ENCODE data around the gene OR2B2.
A peak's percentile ranks its signal among the peaks of the same experiment; 100 is the strongest.

Gene OR2B2

DNA sequence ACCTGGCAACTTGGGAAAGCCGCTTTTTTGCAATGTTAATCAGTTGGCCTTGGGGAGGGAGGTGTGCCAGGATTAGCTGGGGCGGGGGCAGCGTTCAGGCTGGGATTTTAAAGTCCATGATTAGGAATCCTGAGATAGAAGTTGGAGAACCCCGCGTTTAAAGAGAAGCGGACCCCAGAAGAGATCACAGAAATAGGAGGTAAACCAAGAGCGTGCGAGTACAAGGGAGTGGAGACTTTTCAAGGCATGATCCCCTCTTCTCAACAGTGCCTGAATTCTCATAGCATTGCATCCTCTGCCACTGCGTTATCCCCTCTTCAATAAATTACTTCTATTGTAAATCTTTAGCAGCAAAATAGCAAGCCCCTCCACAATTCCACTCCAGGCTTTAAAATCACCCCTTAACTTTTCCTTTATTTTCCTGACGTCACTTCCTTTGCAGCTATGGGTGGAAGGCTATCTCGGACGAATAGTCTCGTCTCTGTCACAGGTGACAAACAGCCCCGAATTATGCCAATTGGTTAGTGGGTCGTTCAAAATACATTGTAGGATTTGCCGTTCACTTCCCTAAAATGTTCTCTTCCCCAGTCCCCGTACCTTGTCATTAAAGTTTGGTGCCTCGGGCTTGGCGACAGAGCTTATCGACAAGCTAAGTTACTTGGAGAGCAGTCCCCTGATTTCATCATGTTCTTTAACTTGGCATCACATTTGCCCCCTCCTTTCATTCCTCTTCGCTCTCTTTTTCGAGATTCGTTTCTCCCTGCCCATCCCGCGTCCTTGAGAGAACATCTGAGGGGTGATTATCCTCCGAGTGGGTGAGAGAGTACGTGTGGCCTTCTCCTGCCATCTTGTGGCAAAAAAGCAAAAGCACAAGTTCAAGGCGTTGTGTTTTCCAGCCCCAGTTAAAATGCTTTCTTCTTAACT, 17.1 kb downstream of the OR2B2 start:
- peak; percentile 92 for DNase-seq
- in situ Hi-C loops (cut with MboI; ENCODE audit: low pct_unique_long_range_greater_than_20kb, low sequenced_read_pairs): no loop called here

DNA sequence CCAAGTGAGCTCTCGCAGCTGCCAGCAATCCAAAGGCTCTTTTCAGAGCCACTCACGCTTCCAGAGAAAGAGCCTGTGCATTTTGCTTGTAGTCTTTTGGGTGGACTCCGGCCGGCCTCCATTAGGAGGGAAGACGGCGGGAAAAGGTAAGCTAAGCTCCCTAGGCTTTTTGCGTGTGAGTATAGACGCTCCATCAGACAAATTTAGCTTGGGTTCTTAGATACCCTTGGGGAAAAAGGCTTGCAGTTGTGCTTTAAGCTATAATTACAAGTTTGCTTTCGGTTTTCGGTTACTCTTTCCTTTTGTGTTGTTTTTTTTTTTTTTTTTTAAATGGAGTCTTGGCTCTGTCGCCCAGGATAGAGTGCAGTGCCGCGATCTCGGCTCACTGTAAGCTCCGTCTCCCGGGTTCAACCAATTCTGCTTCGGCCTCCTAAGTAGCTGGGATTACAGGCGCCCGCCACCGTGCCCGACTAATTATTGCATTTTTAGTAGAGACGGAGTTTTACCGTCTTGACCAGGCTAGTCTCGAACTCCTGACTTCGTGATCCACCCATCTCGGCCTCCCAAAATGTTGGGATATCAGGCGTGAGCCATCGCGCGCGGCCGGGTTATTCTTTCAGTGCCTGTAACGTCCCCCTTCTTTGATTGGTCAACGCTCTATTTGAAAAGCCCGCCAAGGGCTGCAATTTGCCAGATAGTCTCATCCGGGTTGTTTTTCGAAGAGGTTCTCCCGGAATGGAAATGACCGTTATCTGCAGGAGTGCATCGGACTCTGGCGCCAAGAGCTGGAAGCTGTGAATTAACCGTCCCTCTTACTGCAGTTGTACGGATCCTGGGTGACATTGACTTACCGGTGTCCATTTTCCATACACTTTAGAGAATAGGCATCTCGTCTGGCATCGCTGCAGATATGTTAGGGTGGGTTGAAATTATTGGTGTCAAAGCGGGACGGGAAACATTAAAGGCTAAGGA, 18.1 kb downstream of the OR2B2 start:
- in situ Hi-C loops (cut with MboI; ENCODE audit: low pct_unique_long_range_greater_than_20kb, low sequenced_read_pairs): no loop called here
- DNase-seq: peak; percentile 93

DNA sequence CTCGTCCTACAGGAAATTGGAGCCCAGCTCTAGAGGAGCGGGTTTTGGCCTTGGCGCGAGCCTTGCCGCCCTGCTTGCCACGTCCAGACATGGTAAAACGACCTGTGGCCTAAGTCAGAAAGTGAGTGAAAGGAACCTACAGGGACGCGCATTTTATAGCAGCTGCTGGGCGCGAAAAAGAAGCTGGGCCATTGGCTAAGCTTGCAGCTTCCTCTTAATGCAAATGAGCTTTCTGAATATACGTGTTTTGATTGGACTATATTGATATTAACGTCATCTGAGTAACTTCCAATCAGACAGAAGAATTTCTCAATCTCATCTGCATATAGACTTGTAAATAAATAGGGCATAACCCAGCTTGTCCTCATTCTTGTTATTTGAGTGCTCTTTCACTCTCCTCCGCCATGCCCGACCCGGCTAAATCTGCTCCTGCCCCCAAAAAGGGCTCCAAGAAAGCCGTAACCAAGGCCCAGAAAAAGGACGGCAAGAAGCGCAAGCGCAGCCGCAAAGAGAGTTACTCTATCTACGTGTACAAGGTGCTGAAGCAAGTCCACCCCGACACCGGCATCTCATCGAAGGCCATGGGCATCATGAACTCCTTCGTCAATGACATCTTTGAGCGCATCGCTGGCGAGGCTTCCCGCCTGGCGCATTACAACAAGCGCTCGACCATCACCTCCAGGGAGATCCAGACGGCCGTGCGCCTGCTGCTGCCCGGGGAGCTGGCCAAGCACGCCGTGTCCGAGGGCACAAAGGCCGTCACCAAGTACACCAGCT, 18.9 kb downstream of the OR2B2 start:
- DNase-seq: peak; percentile 98
- in situ Hi-C loops (cut with MboI; ENCODE audit: low pct_unique_long_range_greater_than_20kb, low sequenced_read_pairs): no loop called here

DNA sequence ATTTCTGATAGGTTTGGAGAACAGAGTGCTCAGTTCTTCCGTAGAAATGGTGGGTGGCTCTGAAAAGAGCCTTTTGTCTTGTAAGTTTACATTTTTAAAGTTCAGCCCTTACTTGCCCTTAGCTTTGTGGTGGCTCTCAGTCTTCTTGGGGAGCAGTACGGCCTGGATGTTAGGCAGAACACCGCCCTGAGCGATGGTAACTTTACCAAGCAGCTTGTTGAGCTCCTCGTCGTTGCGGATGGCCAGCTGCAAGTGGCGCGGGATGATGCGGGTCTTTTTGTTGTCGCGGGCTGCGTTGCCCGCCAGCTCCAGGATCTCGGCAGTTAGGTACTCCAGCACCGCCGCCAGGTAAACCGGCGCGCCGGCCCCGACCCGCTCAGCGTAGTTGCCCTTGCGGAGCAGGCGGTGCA, 19.5 kb downstream of the OR2B2 start:
- in situ Hi-C loops (cut with MboI; ENCODE audit: low pct_unique_long_range_greater_than_20kb, low sequenced_read_pairs): no loop called here

DNA sequence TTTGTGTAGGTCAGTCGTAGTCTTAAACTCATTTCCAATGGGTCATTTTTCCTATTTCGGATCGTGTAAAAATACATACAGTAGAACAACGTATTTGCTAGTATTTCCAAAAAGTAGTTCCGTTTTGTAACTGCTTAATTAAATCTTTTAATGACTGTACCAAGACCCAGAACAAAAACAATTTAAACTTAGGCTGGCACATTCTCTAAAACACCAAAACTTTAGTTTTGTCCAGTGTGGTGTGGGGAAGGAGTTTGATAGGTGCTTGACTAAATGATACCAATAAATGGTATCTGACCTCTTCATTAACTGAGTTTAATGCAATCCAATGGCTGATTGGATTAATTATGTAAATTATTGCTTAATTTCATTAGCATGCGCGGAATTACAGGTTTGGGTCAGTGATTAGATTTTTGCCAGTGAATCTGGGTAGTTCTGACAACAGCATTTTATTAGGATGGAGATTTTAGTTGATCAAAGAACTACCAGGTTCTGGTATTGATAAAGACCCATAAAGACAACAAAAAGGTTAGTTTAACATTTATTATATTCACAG, 20.8 kb downstream of the OR2B2 start:
- DNase-seq: no peak
- in situ Hi-C loops (cut with MboI; ENCODE audit: low pct_unique_long_range_greater_than_20kb, low sequenced_read_pairs): no loop called here

More for the DNA sequence above, 19.5 kb downstream of the OR2B2 start:
- DNase-seq: no peak

DNA sequence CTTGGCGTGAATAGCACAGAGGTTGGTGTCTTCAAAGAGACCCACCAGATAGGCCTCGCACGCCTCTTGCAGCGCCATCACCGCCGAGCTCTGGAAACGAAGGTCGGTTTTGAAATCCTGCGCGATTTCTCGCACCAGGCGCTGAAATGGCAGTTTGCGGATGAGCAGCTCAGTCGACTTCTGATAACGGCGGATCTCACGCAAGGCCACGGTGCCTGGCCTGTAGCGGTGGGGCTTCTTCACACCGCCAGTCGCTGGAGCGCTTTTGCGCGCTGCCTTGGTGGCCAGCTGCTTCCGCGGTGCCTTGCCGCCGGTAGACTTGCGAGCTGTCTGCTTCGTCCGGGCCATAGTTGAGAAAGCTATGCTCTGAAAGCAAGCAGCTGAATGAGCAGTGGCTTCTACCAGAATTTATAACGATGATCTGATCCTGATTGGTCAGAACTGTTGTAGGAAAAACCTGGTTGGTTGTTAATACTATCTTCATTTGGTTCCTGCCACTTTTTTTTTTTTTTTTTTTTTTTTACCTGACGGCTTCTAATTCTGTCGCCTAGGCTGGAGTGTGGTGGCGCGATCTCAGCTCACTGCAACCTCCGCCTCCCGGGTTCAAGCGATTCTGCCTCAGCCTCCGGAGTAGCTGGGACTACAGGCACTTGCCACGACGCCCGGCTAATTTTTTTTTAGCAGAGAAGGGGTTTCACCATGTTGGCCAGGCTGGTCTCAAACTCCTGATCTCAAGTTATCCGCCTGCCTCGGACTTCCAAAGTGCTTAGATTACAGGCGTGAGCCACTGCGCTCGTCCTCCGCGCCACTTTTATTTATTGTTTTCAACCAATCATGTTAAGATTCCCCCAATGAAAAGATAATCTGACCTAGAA, 21.5 kb downstream of the OR2B2 start:
- in situ Hi-C loops (cut with MboI; ENCODE audit: low pct_unique_long_range_greater_than_20kb, low sequenced_read_pairs): no loop called here
- DNase-seq: no peak

DNA sequence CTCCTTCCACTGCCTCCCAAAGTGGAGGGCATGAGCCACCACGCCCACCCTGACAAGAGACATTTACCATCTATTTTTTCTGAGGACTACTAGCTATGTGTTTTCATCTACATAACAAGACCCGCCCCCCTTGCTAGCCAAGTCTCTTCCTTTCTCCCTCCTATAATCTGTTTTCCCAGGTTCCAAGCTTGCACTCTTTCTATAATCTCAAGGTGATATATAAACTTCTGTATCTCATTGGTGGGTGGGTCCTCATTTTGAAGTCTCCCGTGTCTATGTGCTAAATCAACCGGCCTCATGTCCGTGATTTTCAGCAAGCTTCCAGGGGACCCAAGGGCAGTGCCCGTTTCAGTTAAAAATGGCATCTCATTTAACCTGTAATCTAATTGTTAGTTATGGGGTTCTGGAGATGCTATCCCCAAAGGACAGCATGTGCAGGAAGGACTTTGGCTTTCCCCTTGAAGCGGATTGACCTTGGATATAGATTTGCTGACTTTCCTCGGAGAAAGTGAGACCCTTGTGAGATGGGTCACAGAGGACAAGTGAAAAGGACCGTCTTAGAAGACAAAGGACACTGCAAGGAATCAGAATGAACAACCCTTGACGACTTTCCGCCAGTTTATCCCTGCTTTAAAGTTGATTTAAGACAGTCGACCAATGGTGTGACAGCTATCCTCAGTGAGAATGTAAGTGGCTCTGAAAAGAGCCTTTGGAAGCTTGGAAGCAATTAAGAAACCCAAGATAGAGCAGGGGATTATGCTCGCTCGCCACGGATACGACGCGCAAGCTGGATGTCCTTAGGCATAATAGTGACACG, 22.4 kb downstream of the OR2B2 start:
- no peak for DNase-seq

DNA sequence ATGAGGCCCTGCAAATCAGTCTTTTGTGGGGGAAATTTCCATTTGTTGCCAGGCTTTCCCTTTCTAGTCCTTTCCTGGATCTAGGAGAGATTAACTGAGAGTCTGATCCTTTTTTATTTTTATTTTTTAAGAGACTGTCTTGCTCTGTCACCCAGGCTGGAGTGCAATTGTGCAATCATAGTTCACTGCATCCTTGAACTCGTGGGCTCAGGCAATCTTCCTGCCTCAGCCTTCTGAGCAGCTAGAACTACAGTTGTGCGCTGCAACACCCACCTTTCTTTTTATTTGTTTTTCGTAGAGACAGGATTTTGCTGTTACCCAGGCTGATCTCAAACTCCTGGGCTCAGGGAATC, 22.9 kb downstream of the OR2B2 start:
- in situ Hi-C loops (cut with MboI; ENCODE audit: low pct_unique_long_range_greater_than_20kb, low sequenced_read_pairs): no loop called here
- DNase-seq: no peak

More for the DNA sequence above, 22.4 kb downstream of the OR2B2 start:
- in situ Hi-C loops (cut with MboI; ENCODE audit: low pct_unique_long_range_greater_than_20kb, low sequenced_read_pairs): no loop called here

DNA sequence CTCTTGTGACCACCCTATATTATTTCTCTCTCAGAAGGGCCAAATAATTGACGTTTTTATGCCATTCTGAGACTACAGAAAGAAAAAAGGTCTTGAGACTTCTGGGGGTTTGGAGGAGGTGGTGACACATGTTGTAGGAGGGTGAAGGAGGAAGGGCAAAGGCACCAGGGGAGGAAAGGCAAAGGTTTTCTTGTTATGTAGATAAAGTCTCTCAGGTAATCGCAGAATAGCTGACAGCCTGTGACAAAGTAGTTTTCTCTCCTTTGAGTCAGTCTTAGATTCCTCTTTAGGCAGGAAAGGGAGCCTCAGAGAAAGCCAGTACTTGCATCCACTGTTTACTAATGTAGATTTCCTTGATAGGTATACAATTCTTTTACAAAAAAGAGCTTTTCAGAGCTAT, 23.6 kb downstream of the OR2B2 start:
- in situ Hi-C loops (cut with MboI; ENCODE audit: low pct_unique_long_range_greater_than_20kb, low sequenced_read_pairs): no loop called here

DNA sequence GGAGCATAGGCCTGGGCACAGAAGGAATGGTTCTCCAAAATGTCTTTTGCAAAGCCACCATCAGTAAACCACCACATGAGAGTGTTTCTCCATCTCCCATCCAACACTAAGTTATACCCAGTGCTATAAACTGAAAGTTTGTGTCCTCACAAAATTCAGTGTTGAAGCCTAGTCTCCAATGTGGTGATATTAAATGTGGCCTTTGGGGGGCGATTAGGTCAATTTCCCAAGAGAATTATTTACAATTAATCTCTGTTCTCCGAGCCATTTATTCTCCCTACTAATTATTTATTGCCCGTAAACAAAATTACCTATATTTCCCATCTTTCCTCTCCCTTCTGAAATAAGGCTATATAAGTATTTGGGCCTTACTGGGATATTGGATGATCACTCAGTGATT, 26.1 kb downstream of the OR2B2 start:
- no peak for DNase-seq
- in situ Hi-C loops (cut with MboI; ENCODE audit: low pct_unique_long_range_greater_than_20kb, low sequenced_read_pairs): no loop called here

More for the DNA sequence above, 23.6 kb downstream of the OR2B2 start:
- DNase-seq: no peak

DNA sequence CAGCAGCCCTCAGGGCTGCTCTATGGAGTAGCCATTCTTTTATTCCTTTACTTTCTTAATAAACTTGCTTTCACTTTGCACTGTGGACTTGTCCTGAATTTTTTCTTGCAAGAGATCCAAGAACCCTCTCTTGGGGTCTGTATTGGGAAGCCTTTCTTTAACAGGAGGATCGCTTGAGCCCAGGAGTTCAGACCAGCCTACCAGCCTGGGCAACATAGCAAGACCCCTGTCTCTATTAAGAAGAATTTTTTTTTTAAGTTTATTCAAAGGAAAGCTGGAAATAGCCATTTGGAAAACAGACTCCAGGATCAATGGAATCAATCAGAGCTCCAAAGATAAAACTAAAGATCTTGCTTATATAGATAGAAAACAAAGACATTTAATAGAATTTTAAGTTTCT, 29.1 kb downstream of the OR2B2 start:
- no peak for DNase-seq
- in situ Hi-C loops (cut with MboI; ENCODE audit: low pct_unique_long_range_greater_than_20kb, low sequenced_read_pairs): no loop called here

DNA sequence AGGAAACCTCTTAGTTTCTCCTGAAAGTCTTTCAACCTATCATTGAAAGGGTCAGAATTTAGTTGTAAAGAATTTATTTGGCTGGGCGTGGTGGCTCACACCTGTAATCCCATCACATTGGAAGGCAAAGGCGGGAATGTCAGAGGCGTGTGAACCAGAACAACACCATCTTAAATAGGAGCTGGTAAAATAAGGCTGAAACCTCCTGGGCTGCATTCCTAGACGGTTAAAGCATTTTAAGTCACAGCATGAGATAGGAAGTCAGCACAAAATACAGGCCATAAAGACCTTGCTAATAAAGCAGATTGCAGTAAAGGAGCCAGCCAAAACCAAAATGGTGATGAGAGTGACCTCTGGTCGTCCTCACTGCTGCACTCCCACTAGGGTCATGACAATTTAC, 29.6 kb downstream of the OR2B2 start:
- DNase-seq: no peak
- in situ Hi-C loops (cut with MboI; ENCODE audit: low pct_unique_long_range_greater_than_20kb, low sequenced_read_pairs): no loop called here

DNA sequence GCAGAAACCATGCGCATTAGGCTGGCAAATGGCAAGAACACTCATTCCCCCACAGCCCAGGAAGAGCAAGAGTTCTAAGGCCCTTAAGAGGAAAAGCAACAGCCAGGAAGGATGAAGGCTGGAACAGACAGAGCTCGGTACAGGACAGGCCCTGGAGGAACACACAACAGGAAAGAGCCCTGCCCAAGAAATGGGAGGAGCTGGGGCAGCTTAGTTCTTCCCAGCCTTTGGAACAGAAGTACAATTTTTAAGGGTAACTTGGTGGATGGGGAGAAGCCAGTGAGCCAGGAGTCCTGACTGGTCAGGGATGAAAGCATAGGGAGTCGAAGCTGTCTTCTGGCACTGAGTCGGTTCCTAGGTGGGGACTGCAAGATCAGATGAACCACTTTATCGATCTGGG, 32.4 kb downstream of the OR2B2 start:
- no peak for DNase-seq
- in situ Hi-C loops (cut with MboI; ENCODE audit: low pct_unique_long_range_greater_than_20kb, low sequenced_read_pairs): no loop called here

DNA sequence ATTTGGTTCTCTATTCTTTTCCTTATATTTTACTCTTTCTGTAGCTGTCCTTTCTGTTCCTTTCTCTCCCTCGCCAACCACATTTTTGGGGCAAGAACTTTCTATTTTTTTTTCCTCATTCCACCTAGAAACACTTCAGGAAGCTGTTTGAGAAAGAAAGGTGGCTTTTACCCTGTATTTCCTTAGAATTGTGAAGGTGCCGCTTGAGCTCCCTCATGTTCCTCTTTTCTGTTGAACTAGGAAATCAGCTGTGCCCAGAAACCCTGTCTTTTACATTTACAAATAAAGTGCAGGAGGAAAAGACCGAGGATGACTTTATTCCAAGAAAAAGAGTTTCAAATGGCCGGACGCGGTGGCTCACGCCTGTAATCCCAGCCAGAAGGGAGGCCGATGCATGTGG, 38.2 kb downstream of the OR2B2 start:
- in situ Hi-C loops (cut with MboI; ENCODE audit: low pct_unique_long_range_greater_than_20kb, low sequenced_read_pairs): no loop called here
- DNase-seq: no peak

DNA sequence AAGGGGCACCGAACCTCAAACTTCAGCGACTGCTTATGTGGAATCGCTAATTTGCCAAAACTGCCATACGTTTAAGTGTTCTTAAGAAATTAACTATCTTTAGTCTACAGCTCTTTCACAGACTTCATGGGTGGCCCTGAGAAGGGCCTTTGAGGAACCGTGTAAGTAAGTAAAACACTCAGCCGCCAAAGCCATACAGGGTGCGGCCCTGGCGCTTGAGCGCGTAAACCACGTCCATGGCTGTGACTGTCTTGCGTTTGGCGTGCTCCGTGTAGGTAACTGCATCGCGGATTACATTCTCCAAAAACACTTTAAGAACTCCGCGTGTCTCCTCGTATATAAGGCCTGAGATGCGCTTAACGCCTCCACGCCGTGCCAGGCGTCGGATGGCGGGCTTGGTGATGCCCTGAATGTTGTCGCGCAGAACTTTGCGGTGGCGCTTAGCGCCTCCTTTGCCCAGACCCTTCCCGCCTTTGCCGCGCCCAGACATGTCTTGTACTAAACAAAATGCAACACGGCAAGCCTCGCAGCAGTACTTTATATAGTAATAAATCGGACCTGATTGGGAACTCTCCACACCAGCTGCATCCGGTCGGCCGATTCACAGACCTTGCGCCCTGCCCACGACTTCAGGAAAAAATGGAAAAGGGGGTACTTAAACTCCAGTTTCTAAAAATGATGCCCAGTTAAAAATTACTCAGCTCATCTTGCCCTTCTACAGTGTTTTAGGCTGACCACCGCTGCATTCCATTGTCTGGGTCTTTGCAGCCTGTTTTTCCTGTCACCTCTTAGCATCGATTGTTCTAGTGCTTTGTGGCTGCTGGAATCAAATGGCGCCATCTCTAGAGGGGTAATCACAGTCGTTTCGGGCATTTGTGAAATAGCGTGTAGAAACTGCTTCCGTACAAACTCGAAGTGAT, 38.9 kb downstream of the OR2B2 start:
- in situ Hi-C loops (cut with MboI; ENCODE audit: low pct_unique_long_range_greater_than_20kb, low sequenced_read_pairs): no loop called here
- DNase-seq: no peak

DNA sequence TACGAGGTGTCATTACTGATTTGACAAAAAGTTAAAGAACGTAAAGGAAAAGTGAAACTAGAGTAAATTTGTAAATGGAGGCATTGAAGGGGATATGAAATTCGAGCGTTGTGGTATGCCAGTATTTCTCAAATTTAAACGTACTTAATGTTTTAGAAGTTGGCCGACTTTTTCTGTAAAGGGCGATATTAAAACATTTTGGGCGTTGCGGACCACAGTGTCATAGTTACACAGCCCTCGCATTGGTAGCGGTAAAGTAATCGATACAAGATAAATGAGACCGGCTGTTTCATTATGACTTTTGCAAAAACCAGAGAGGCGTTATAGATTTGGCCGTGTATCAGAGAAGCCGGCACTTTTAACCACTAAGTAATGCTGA, 39.6 kb downstream of the OR2B2 start:
- no peak for DNase-seq
- in situ Hi-C loops (cut with MboI; ENCODE audit: low pct_unique_long_range_greater_than_20kb, low sequenced_read_pairs): no loop called here

All from KBM-7 (cell line).